HG03095 (cell line): ENCODE measurements around the gene GALNT14.

Experiments
- ATAC-seq: cut with Tn5 transposase; IDR thresholded peaks from one replicate; pipeline ENCODE4 v1.9.1; 2021; ENCODE audit warnings: moderate library complexity; ENCODE audit not compliant: unreplicated experiment

The GALNT14 gene

DNA sequence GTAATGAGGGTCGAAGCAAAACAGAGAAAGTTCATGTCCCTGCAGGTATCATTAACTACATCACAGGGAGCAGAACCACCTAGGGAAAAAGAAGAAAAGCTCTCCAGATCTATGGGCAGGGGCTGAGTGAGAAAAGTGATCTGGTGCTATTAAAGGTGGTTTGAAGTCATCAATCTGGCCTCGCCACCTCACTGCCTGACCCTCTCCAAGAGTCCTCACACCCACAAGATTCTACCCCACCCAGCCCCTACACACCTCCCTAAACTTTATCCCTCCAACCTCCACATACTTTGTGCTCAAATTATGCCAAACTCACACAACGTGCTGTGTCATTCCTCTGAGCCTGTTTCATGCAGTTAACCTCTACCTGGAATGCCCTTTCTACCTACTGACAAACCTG, 2.2 kb downstream of the GALNT14 start:
- ATAC-seq = no peak

DNA sequence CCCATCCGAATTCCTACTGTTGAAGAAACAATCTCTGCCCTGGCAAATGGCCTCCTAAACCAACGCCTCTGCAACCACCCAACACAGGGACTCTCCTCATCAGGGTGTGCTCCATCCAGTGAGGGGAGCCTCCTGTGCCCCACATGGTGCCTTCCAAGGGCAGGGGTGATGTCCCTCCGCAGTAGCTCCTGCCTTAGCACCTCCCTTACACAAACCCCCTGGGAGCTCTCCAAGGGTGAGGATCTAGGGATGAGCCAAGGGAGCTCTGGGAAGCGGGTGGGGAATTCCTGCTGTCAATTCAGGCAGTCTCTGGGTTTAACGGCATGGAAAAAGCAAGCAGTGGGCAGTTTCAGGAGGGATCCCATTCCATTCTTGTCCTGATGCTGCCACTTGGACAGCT, 3.8 kb downstream of the GALNT14 start:
- no peak for ATAC-seq

DNA sequence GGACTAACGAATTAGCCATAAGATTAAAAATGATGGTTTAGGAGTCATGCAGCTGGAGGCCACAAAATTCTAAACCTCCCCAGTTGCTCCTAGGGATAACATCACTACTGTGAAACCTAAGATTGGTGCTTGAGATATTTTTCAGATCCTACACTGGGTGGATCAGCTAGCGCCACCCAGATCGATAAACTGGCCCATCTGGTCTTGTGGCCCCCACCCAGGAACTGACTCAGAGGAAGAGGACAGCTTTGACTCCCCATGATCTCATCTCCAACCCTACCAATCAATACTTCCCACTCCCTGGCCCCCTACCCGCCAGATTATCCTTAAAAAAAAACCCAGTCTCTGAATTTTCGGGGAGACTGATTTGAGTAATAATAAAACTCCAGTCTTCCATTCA, 5.5 kb downstream of the GALNT14 start:
- no peak for ATAC-seq

DNA sequence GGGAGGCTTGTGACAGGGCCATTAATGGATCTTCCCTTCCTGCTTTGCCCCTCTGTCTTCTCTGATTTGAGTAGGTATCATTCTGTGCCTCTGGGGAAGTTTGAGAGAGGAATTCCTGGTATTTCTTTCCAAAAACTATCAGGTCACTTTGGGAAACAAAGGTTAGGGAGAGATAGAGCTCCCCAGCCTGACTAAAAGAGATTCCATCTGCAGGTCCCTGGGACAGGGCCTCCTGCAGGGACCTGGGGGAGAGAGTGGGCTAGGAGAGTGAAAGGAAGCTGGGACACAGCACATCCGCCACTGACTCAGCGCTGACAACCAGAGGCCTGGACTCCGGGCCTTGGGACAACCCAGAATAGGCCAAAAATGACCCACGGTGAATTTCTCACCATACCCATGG, 6.4 kb downstream of the GALNT14 start:
- ATAC-seq = no peak

GRCh38 chr2:31129375-31130171, 8.7 kb downstream of the GALNT14 start:
- no peak for ATAC-seq

- no peak for ATAC-seq
These were observed 10.3 kb downstream of the GALNT14 start for GRCh38 chr2:31127931-31128330.

- no peak for ATAC-seq
These were observed 12.1 kb downstream of the GALNT14 start for GRCh38 chr2:31125918-31126695.

DNA sequence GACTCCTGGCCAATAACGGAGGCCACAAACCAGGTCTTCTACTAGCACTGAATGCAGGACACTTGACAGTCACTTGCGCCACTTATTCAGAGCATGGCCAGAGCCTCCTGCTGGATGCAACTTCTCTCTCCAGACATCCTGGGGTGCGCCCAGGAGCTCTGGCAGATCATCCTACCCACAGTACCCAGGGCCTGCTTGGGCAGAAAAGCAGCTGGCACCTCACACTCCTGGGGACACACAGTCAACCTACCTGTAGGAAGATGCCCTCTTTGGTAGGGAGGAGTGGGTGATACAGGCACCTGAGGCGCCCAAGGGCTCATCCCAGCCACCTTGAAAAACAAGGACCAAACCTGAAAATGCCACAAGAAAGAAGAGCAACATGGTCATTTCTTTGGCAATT, 13.3 kb downstream of the GALNT14 start:
- ATAC-seq = no peak

GRCh38 chr2:31122133-31122532, 16.1 kb downstream of the GALNT14 start:
- ATAC-seq = no peak

- no peak for ATAC-seq
These were observed 24.5 kb downstream of the GALNT14 start for GRCh38 chr2:31113765-31114164.

- ATAC-seq = no peak
These were observed 25.7 kb downstream of the GALNT14 start for GRCh38 chr2:31112544-31112943.

DNA sequence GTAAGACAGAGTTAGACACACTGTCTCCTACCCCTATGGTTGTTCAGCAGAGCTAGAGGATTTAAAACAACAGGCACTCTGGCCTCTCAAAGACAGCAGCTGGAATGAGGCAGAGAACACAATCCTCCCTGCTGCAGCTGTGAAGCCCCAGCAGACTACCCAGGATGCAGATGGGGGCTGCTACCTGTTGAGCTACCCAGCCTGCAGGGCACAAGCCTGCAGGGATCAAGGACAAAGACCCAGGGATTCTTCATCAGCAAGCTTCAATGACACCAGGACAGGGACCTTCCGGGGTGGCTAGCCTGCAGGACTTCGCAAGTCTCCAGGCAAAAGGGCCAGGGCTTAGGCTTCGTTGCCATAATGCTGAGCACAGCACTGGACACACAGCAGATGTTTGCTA, 27.2 kb downstream of the GALNT14 start:
- ATAC-seq = no peak

GRCh38 chr2:31110431-31110830, 27.8 kb downstream of the GALNT14 start:
- ATAC-seq = no peak

- no peak for ATAC-seq
These were observed 28.5 kb downstream of the GALNT14 start for GRCh38 chr2:31109633-31110192.

GRCh38 chr2:31108561-31109286, 29.5 kb downstream of the GALNT14 start:
- ATAC-seq = no peak

DNA sequence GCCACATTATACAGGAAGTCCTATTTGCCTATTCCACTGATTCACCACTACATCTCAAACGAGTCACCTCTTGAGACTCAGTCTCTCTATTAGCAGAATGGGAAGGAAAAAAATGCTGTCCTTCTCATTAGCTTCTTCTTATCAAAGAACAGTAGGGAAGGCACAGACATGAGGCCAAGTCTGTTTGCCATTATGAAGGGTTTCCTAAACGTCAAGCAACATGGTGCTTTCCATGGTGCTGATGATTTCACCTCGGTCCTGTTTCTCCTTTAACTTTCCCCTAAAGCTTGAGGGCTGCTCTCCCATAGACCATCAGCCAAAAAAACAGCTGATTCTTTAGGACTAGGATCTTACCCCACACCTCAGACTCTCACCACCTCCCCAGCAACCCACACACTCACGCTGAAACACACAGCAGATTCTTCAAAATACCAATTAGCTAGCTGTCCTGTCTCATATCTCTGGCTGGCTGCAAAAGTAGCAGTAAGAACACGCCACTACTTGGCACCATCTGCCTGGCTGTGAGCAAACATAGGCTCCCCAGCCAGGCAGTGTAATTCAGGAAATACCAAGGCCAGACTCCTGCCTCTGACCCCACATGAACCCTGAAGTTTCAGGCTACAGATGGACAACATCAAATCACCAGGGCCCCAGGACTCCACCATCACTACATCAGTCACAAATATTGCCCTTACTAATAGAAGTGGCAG, 30.5 kb downstream of the GALNT14 start:
- ATAC-seq = no peak

DNA sequence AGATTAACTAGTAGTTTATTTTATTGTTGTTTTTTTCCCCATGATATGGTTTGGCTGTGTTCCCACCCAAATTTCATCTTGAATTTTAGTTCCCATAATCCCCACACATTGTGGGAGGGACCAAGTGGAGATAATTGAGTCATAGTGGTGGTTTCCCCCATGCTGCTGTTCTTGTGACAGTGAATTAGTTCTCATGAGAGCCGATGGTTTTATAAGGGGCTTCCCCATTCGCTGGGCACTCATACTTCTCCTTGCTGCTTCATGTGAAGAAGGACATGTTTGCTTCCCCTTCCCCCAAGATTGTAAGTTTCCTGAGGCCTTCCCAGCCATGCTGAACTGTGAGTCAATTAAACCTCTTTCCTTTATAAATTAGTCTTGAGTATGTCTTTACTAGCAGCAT, 36.5 kb downstream of the GALNT14 start:
- ATAC-seq = no peak

- no peak for ATAC-seq
These were observed 40.2 kb downstream of the GALNT14 start for GRCh38 chr2:31097962-31098613.

GRCh38 chr2:31090188-31090587, 48.1 kb downstream of the GALNT14 start:
- ATAC-seq = no peak

DNA sequence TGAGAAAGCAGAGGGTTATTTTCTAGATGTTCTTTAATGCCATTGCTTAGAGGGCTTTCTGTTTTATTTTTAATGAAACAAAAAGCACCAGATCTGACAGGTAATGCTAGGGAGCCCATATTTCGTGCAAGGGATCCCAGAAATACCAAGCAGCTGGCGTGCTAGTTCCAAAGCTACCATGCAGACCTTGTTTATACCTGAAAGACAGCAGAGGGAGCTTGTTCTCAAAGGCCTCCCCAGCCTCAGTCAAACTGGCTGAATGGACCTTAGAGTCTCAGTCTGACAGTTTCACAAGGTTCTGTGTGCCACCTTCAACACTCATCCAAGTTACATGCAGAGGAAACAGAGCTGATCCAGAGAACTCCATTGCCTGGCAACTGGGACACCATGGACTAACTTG, 48.6 kb downstream of the GALNT14 start:
- no peak for ATAC-seq
